Measurements from ENCODE around the gene SHTN1.

DNA sequence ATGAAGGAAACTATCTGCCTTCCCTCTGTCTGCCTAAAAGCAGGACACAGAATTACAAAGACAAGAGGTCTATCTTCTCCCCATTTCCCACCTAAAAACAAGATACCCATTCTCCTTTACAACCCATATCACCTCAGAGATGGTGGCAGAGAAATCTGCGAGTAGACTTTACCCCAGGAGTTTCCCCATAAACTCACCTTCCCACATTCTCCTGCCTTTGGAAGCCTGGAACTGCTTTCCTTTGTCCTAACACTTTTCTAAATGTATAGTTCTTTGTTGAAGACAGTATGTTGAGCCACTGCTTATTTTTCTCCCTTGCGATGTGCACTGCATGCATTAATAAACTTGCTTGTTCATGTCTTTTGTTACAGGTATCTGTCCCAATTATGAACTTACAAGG, 8.0 kb downstream of the SHTN1 start:
- no peak for TF ChIP-seq CTCF (conservative IDR thresholded peaks at IDR 0.05; ENCODE audit: low read depth, low read length)
- no peak for TF ChIP-seq POLR2A (IDR thresholded peaks at IDR 0.05; ENCODE audit: low read depth, low read length)
- TF ChIP-seq, protein P1, sequence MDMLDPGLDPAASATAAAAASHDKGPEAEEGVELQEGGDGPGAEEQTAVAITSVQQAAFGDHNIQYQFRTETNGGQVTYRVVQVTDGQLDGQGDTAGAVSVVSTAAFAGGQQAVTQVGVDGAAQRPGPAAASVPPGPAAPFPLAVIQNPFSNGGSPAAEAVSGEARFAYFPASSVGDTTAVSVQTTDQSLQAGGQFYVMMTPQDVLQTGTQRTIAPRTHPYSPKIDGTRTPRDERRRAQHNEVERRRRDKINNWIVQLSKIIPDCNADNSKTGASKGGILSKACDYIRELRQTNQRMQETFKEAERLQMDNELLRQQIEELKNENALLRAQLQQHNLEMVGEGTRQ (IDR thresholded peaks at IDR 0.05; ENCODE audit: low read depth, low read length) = no peak
- TF ChIP-seq RCOR1 (IDR thresholded peaks at IDR 0.05; ENCODE audit: insufficient replicate concordance, low read length) = no peak
- no peak for TF ChIP-seq CEBPB (IDR thresholded peaks at IDR 0.05; ENCODE audit: low read depth, low read length)
- no peak for TF ChIP-seq BHLHE40 (IDR thresholded peaks at IDR 0.05; ENCODE audit: low read depth, low read length)
- no peak for TF ChIP-seq SMC3 (IDR thresholded peaks at IDR 0.05; ENCODE audit: low read depth, low read length)
